Smooth muscle cell (in vitro differentiated cells): ENCODE data around the gene PTPRJ. TPM values are rescaled to one million over a fixed set of nuclear protein-coding genes. Genes with fewer than 3 reads are reported as not detected.

Experiments
- DNase-seq: peaks from one replicate; lab custom pipeline; 2025; ENCODE audit not compliant: unreplicated experiment; lab: John Stamatoyannopoulos, UW
- H2AFZ ChIP-seq: fragments of 200-600 bp; sonication (generic); 2 replicates; pipeline ENCODE4 v1.6.0; 2016; ENCODE audit warnings: antibody characterized with exemption, low read depth, mild to moderate bottlenecking
- H3F3A ChIP-seq: fragments of 200-600 bp; sonication (generic); 2 replicates; pipeline ENCODE4 v1.6.0; 2017; ENCODE audit warnings: antibody characterized with exemption, low read depth
- H3K27ac ChIP-seq: fragments of 200-600 bp; sonication (generic); 2 replicates; pipeline ENCODE4 v1.5.1; 2016; ENCODE audit warnings: low read depth, mild to moderate bottlenecking
- H3K27me3 ChIP-seq: fragments of 200-600 bp; sonication (generic); 2 replicates; pipeline ENCODE4 v1.6.1; 2016; ENCODE audit warnings: low read depth, mild to moderate bottlenecking
- H3K36me3 ChIP-seq: fragments of 200-600 bp; sonication (generic); 2 replicates; pipeline ENCODE4 v1.5.1; 2016; ENCODE audit warnings: low read depth
- H3K4me1 ChIP-seq: fragments of 200-600 bp; sonication (generic); 2 replicates; pipeline ENCODE4 v1.5.1; 2016; ENCODE audit warnings: low read depth
- H3K4me2 ChIP-seq: fragments of 200-600 bp; sonication (generic); 2 replicates; pipeline ENCODE4 v1.6.0; 2016; ENCODE audit warnings: mild to moderate bottlenecking
- H3K4me3 ChIP-seq: fragments of 200-600 bp; sonication (generic); 2 replicates; pipeline ENCODE4 v1.5.1; 2016; ENCODE audit warnings: mild to moderate bottlenecking
- H3K79me2 ChIP-seq: fragments of 200-600 bp; sonication (generic); 2 replicates; pipeline ENCODE4 v1.6.0; 2016; ENCODE audit warnings: low read depth, mild to moderate bottlenecking
- H3K9ac ChIP-seq: fragments of 200-600 bp; sonication (generic); 2 replicates; pipeline ENCODE4 v1.6.0; 2016; ENCODE audit warnings: low read depth
- H3K9me3 ChIP-seq: fragments of 200-600 bp; sonication (generic); replicated peaks from 2 replicates; pipeline ENCODE4 v1.5.1; 2016; ENCODE audit warnings: low read depth
- H4K20me1 ChIP-seq: fragments of 200-600 bp; sonication (generic); 2 replicates; pipeline ENCODE4 v1.6.0; 2016; ENCODE audit warnings: low read depth
- CTCF ChIP-seq: fragments of 200-600 bp; sonication (generic); IDR thresholded peaks from 2 replicates; pipeline ENCODE4 v1.5.1; 2017; ENCODE audit warnings: borderline replicate concordance, mild to moderate bottlenecking, antibody characterized with exemption; ENCODE audit not compliant: insufficient read depth, poor library complexity, severe bottlenecking
- WGBS: methylation state at CpG from one replicate; pipeline ENCODE4 v1.1.7; 2016; ENCODE audit warnings: low lambda C conversion rate; 5-methylcytosine and 5-hydroxymethylcytosine counted together
- polyA plus RNA-seq: library from polyadenylated mRNA; unstranded; fragments of >200 nt; fragmentation: Nextera tagmentation; extraction: Ambion mirVana; gene quantifications from 2 replicates; pipeline ENCODE4 v1.2.1, GENCODE V29; 2016
- total RNA-seq: library from RNA; depleted of rRNA; stranded (reverse); fragments of >200 nt; gene quantifications from 2 replicates; pipeline ENCODE4 v1.2.3, GENCODE V29; 2014

Gene PTPRJ
- total and polyA plus RNA-seq, 2 experiments from 2014 or later, result 1.5 to 6.3 TPM

GRCh38 chr11:48040830-48041444 lies 60.6 kb downstream of the PTPRJ start:
- Histone ChIP-seq H4K20me1 (no peaks in the 10 kb centered on the region), H3K36me3 (no peaks in the 10 kb centered on the region), H3K4me3 (no peak overlapping the region), H3K9ac (no peak overlapping the region), H3K9me3 (no peaks in the 10 kb centered on the region), H3F3A (no peaks in the 10 kb centered on the region), H3K27ac (no peak overlapping the region), H3K79me2 (no peaks in the 10 kb centered on the region), H3K4me2 (no peak overlapping the region), H2AFZ (no peak overlapping the region), H3K4me1 (peaks cover 5% of the 10 kb centered on the region), H3K27me3 (no peaks in the 10 kb centered on the region)
- TF ChIP-seq CTCF, result no peak
- 93% methylated on average over 13 of the region's 13 CpGs for WGBS
- no peak for DNase-seq

GRCh38 chr11:48041877-48042695 lies 61.7 kb downstream of the PTPRJ start:
- H3K9me3 ChIP-seq, result no peaks in the 10 kb centered on the region
- no peaks in the 10 kb centered on the region for H4K20me1 ChIP-seq
- no peak overlapping the region for H2AFZ ChIP-seq
- WGBS, result 89% methylated on average over 5 of the region's 5 CpGs
- no peak overlapping the region for H3K9ac ChIP-seq
- no peaks in the 10 kb centered on the region for H3K79me2 ChIP-seq
- no peak overlapping the region for H3K4me2 ChIP-seq
- TF ChIP-seq CTCF, result no peak
- H3K4me3 ChIP-seq, result no peak overlapping the region
- H3K36me3 ChIP-seq, result no peaks in the 10 kb centered on the region
- H3K27ac ChIP-seq, result no peak overlapping the region
- H3F3A ChIP-seq, result no peaks in the 10 kb centered on the region
- DNase-seq, result no peak
- no peaks in the 10 kb centered on the region for H3K27me3 ChIP-seq
- no peaks in the 10 kb centered on the region for H3K4me1 ChIP-seq

- TF ChIP-seq CTCF, result no peak
- Histone ChIP-seq H3K4me2 (no peak overlapping the region), H3K4me3 (no peak overlapping the region), H3K9ac (no peak overlapping the region), H3K27me3 (no peaks in the 10 kb centered on the region), H2AFZ (no peak overlapping the region), H3K9me3 (no peaks in the 10 kb centered on the region), H3F3A (no peaks in the 10 kb centered on the region), H3K36me3 (no peaks in the 10 kb centered on the region), H3K27ac (no peak overlapping the region), H3K79me2 (no peaks in the 10 kb centered on the region), H4K20me1 (no peaks in the 10 kb centered on the region), H3K4me1 (no peaks in the 10 kb centered on the region)
- WGBS, result 97% methylated on average over 8 of the region's 8 CpGs
- no peak for DNase-seq
Observed at GRCh38 chr11:48043111-48043990, 63.0 kb downstream of the PTPRJ start.
